Fibroblast of gingiva (primary cell): ENCODE data around the gene BCAS3.
A peak's percentile ranks its signal among the peaks of the same experiment; 100 is the strongest.
"Not testable (repeated sequence)": the region's sequence is repeated elsewhere in the genome, so short reads cannot be mapped to it uniquely, and the experiment has no call there.

Experiments
- DNase-seq: peaks from one replicate; pipeline ENCODE4 v3.0.0-alpha.2; 2011; ENCODE audit warnings: low read depth

Gene BCAS3

DNA sequence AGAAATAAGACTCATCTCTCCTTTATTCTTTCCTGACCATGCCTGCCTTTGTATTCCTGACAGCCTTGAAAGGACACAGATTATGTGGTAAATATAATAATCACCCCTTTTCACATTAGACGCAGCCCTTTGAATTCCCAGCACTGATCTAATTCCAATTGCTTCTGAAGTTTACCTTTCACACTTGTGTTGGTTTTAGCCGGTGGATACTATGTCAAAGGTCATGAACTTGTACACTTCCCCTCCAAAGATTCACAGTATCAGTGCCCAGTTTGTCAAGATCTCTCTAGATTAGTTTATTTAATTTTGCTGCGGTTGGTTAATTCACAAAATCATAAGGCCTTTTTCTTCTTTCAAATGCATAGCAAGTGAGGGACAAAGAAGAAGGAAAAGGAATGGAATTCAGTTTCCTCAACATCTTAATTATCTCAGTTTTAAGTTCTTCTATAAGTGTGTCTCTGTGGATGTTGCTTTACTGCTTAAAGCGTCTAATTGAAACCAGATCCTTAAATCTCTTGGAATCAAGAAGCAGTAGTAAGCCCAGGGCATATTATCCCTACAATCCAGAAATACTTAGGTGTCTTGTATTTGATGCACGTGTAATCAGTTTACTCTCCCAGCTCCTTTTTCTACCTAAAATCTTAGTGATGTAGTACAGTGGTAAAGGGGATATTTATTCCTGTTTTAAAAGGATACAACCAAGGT, 547.7 kb downstream of the BCAS3 start:
- no peak for DNase-seq

GRCh38 chr17:61227866-61228265, 550.2 kb downstream of the BCAS3 start:
- no peak for DNase-seq

GRCh38 chr17:61230461-61230860, 552.8 kb downstream of the BCAS3 start:
- DNase-seq: no peak

GRCh38 chr17:61230972-61231820, 553.5 kb downstream of the BCAS3 start:
- no peak for DNase-seq

GRCh38 chr17:61232871-61233270, 555.2 kb downstream of the BCAS3 start:
- no peak for DNase-seq

DNA sequence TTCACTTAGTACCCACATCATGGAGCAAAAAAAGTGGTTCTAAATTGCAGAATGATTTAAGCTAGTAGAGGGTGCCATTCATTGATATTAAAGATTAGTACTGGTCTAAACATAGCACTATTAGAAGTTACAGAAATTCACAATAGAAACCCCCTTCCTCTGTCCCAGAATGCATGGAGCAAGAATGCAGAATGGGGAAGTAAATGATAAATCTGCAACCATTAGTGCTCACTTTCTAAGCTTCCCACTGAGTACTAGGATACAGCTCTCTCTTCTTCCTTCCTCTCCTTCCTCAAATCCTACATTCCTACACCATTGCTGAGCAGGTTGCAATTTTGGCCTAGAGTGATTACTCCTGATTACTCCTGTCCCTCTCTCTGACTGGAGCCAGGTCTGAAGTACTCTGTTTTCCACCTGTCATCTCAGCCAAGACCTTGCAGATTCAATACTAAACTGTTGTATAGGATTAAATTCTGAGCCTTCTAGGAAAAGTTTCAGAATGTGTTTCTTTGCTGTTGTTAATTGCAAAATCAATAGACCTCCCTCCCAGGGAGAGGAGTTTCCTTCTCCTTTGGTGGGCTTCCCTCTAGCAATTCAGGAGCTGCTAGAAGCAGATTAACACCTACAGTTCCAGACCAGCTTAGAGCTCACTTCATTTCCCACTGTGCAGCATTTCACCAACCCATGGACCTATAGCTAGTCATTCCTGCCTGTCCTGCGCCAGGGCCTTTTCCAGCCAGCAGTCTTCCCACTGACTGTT, 556.5 kb downstream of the BCAS3 start:
- DNase-seq: no peak

DNA sequence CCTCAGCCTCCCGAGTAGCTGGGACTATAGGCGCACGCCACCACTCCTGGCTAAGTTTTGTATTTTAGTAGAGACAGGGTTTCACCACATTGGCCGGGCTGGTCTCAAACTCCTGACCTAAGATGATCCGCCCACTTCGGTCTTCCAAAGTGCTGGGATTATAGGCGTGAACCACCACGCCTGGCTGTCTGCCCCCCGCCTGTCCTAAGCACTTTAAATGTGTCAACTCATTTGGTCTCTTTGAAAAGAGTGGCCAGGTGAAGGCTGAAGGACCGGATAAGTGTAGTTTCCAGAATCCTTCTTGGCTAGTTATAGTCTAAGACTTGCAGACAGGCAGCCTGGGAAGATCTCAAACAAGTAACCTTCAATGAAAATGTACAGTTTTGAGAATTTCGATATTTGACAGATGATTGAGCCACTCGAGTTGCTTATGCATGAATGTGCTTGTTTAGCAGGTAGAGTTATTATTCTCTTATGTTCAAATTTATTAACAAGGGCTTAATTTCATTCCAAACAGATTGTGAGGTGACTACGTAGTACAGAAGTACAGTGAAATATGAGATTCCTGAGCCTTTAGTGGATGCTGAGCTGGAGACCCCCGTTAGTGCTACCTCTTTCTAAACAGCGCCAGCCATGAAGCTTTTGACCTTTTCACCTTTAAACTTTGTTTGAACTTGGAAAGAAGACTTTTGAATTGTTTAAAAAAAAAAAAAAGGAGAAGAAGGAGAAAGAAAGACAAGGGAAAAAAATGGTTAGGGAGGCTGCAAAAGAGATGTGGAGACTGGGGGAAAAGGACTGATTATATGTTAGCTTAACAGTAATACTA, 557.6 kb downstream of the BCAS3 start:
- DNase-seq: no peak

DNA sequence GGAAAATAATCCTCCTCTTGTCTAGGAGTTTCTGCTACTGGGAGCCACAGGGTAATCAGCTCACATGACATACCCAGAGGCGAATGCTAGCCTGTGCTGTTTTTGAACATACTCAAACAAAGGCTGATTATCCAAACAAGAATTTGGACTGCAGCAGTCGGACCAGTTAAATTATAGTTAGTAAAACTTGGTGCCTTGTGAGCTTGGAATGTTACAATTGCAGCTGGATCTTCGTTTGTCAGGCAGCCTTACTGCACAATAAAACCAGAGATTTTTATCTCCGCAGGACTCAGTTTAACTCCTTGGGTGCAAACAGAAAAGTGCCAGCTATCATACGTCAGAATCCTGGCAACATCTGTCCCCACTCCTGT, 558.2 kb downstream of the BCAS3 start:
- DNase-seq: peak; percentile 61

DNA sequence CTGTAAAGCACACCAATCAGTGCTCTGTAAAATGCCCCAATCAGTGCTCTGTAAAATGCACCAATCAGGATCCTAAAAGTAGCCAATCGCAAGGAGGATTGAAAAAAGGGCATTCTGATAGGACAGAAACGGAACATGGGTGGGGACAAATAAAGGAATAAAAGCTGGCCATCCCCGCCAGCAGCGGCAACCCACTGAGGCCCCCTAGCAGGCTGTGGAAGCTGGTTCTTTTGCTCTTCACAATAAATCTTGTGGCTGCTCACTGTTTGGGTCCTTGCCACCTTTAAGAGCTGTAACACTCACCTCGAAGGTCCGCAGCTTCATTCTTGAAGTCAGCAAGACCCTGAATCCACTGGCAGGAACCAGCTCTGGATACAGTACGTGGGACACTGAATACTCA, 559.6 kb downstream of the BCAS3 start:
- DNase-seq: no peak

GRCh38 chr17:61238455-61238933, 560.8 kb downstream of the BCAS3 start:
- no peak for DNase-seq

DNA sequence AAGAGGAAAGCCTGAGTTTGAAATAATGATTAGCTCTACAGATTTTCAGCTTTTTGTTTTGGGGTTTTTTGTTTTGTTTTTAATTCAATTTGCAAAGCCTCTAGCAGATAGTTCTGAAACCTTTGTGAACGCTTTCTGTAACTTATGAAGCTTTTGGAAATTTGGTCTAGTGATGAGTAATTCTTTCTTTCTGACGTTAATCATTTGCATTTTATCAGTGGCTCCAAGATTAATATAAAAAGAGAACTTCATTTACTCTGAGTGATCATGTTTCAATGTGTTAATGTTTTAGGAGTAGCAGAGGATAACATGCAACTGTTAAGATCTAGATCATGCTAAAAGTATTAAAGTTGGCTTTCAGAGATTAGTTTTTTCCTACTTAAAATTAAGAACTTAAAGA, 561.7 kb downstream of the BCAS3 start:
- DNase-seq: no peak

DNA sequence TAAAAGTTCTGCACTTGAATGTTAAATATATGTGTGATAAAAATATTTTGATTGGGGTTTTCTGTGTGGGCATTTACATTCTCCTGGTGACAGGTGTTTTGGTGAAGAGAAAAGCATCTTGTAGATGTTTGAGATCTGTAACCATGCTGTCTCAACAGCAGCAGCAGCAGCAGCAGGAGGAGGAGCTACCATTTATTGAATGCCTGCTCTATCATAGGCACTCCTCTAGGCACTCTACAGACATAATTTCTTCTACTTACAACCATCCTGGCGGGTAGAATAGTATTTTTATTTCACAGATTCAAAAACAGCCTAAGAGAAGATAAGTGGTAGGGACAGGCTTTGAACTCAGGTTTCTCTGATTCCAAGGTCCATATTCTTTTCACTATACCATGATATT, 562.3 kb downstream of the BCAS3 start:
- no peak for DNase-seq

GRCh38 chr17:61240851-61241468, 563.3 kb downstream of the BCAS3 start:
- DNase-seq: no peak

DNA sequence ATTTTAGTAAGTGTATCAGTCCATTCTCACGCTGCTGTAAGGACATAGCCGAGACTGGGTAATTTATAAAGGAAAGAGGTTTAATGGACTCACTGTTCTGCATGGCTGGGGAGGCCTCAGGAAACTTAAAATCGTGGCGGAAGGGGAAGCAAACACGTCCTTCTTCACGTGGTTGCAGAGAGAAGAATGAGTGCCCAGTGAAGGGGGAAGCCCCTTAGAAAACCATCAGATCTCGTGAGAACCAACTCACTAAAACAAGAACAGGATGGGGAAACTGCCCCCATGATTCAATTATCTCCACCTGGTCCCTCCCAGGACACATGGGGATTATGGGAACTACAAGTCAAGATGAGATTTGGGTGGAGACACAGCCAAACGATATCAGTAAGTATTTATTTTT, 567.3 kb downstream of the BCAS3 start:
- not testable (repeated sequence) for DNase-seq

DNA sequence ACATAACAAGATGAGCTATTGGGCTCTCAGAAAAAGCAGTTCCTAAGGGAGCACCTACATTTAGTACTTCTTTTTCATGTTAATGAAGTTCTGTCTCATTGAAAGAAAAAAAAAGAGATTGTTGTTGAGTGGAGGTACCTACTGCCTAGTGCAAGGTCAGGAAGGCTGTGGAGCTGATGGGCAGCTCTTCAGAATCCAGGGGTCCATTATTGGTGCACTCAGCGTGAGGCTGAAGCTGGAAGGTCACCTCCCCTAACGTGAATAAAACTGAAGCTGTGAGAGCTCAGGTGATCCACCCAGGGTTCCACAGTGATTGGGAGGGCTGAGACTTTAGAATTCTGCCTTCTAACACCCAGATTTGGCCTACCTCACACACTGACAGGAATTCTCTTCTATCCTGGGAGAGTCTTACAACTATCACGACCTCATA, 568.1 kb downstream of the BCAS3 start:
- no peak for DNase-seq

- DNase-seq: peak; percentile 84
These were observed 569.8 kb downstream of the BCAS3 start for GRCh38 chr17:61247439-61247838.

- no peak for DNase-seq
These were observed 570.7 kb downstream of the BCAS3 start for GRCh38 chr17:61248399-61248798.

- no peak for DNase-seq
These were observed 572.1 kb downstream of the BCAS3 start for GRCh38 chr17:61249649-61250299.

DNA sequence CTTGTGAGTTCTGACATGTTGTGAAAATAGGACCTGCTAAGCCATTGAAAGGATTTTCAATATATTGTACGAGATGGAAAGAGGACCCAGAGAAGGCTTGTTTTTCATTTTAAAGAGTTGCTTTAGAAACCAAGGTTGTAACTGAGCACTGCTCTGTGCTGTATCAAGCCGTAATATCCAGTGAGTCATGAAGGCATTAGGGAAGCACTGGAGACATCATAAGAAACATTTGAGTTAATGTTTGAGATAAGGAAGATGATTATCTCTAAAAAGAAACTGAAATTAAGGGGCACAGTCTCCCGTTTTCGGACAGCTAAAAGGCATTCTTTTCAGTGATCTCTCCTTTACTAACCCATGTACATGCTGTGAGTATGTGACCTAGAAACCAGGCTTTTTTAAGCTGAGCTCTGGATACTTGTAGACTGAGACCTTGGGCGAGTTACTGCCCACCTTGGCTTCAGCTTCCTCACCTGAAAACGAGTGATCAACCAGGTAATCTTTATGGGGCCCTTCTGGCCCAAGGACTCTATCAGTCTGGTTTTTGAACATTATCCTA, 572.8 kb downstream of the BCAS3 start:
- DNase-seq: no peak
